ENCODE measurements around the gene INF2.

Gene INF2

GRCh38 chr14:104702673-104703072, 13.3 kb downstream of the INF2 start:
- DNase-seq (ENCODE audit: low spot score), result no peak

GRCh38 chr14:104703269-104703668, 13.9 kb downstream of the INF2 start:
- no peak for DNase-seq (ENCODE audit: low spot score)

GRCh38 chr14:104704252-104704651, 14.8 kb downstream of the INF2 start:
- DNase-seq (ENCODE audit: low spot score), result no peak

GRCh38 chr14:104705340-104706047, 16.1 kb downstream of the INF2 start:
- no peak for DNase-seq (ENCODE audit: low spot score)

- no peak for DNase-seq (ENCODE audit: low spot score)
These were observed 17.6 kb downstream of the INF2 start for GRCh38 chr14:104706733-104707607.

GRCh38 chr14:104707608-104708595, 18.5 kb downstream of the INF2 start:
- no peak for DNase-seq (ENCODE audit: low spot score)

GRCh38 chr14:104708606-104709268, 19.3 kb downstream of the INF2 start:
- peak; percentile 62 for DNase-seq (ENCODE audit: low spot score)

GRCh38 chr14:104709387-104710039, 20.1 kb downstream of the INF2 start:
- DNase-seq (ENCODE audit: low spot score), result no peak

GRCh38 chr14:104710071-104710735, 20.8 kb downstream of the INF2 start:
- no peak for DNase-seq (ENCODE audit: low spot score)

GRCh38 chr14:104712881-104713734, 23.7 kb downstream of the INF2 start:
- DNase-seq (ENCODE audit: low spot score), result no peak

- DNase-seq (ENCODE audit: low spot score), result no peak
These were observed 24.6 kb downstream of the INF2 start for GRCh38 chr14:104714066-104714465.

GRCh38 chr14:104714681-104715080, 25.3 kb downstream of the INF2 start:
- no peak for DNase-seq (ENCODE audit: low spot score)

GRCh38 chr14:104715416-104715815, 26.0 kb downstream of the INF2 start:
- no peak for DNase-seq (ENCODE audit: low spot score)

- no peak for DNase-seq (ENCODE audit: low spot score)
These were observed 26.5 kb downstream of the INF2 start for GRCh38 chr14:104715871-104716270.

GRCh38 chr14:104717137-104717536, 27.7 kb downstream of the INF2 start:
- no peak for DNase-seq (ENCODE audit: low spot score)

GRCh38 chr14:104717646-104718045, 28.2 kb downstream of the INF2 start:
- DNase-seq (ENCODE audit: low spot score), result no peak

GRCh38 chr14:104718147-104718546, 28.7 kb downstream of the INF2 start:
- no peak for DNase-seq (ENCODE audit: low spot score)

GRCh38 chr14:104718871-104719270, 29.5 kb downstream of the INF2 start:
- DNase-seq (ENCODE audit: low spot score), result no peak

- no peak for DNase-seq (ENCODE audit: low spot score)
These were observed 29.9 kb downstream of the INF2 start for GRCh38 chr14:104719343-104719742.

Data from cerebellar cortex (tissue), 1 donor.